HEK293T (cell line): Measurements from ENCODE around the gene NOTCH1.

ENCODE experiments used
- CTCF ChIA-PET: fragments of 350-600 bp; formaldehyde crosslinking; extraction: SDS; loops from one replicate; lab custom pipeline; 2021; ENCODE audit warnings: antibody characterized with exemption, inconsistent platforms; lab: Yijun Ruan, JAX
- POLR2A ChIA-PET: fragments of 350-600 bp; formaldehyde crosslinking; extraction: SDS; loops from one replicate; lab custom pipeline; 2020; ENCODE audit warnings: antibody characterized with exemption, inconsistent platforms; lab: Yijun Ruan, JAX
- DNase-seq: peaks from one replicate; pipeline ENCODE4 v3.0.0; 2012; ENCODE audit warnings: mixed read lengths; ENCODE audit errors: extremely low spot score
- ARNT ChIP-seq: fragments of 450-650 bp; IDR thresholded peaks from 2 replicates; pipeline ENCODE4 v1.6.1; 2017; ENCODE audit warnings: mild to moderate bottlenecking
- BHLHE40 ChIP-seq: fragments of 450-650 bp; IDR thresholded peaks from 2 replicates; pipeline ENCODE4 v1.6.1; 2016; ENCODE audit warnings: mild to moderate bottlenecking, moderate library complexity, borderline replicate concordance
- CTBP1 ChIP-seq: fragments of 450-650 bp; IDR thresholded peaks from 2 replicates; pipeline ENCODE4 v1.6.1; 2016; ENCODE audit warnings: borderline replicate concordance
- ELF4 ChIP-seq: fragments of 450-650 bp; IDR thresholded peaks from 2 replicates; pipeline ENCODE4 v1.6.1; 2017; ENCODE audit warnings: antibody characterized with exemption
- FOXA1 ChIP-seq: fragments of 450-650 bp; IDR thresholded peaks from 2 replicates; pipeline ENCODE4 v1.6.1; 2016; ENCODE audit warnings: mild to moderate bottlenecking
- FOXK2 ChIP-seq: fragments of 450-650 bp; IDR thresholded peaks from 2 replicates; pipeline ENCODE4 v1.6.1; 2016; ENCODE audit warnings: mild to moderate bottlenecking
- FOXM1 ChIP-seq: fragments of 450-650 bp; IDR thresholded peaks from 2 replicates; pipeline ENCODE4 v1.6.1; 2017; ENCODE audit warnings: mild to moderate bottlenecking, borderline replicate concordance
- HDGF ChIP-seq: fragments of 450-650 bp; IDR thresholded peaks from 2 replicates; pipeline ENCODE4 v1.6.1; 2017; ENCODE audit warnings: antibody characterized with exemption, borderline replicate concordance
- L3MBTL2 ChIP-seq: fragments of 450-650 bp; conservative IDR thresholded peaks from 2 replicates; pipeline ENCODE4 v1.6.1; 2016; ENCODE audit warnings: mild to moderate bottlenecking
- LEF1 ChIP-seq: fragments of 450-650 bp; IDR thresholded peaks from 2 replicates; pipeline ENCODE4 v1.6.1; 2017; ENCODE audit warnings: mild to moderate bottlenecking, borderline replicate concordance
- NFRKB ChIP-seq: fragments of 450-650 bp; IDR thresholded peaks from 2 replicates; pipeline ENCODE4 v1.6.1; 2016; ENCODE audit warnings: mild to moderate bottlenecking, moderate library complexity
- PKNOX1 ChIP-seq: fragments of 450-650 bp; IDR thresholded peaks from 2 replicates; pipeline ENCODE4 v1.6.1; 2016
- SP1 ChIP-seq: fragments of 450-650 bp; IDR thresholded peaks from 2 replicates; pipeline ENCODE4 v1.6.1; 2017
- SUZ12 ChIP-seq: fragments of 450-650 bp; IDR thresholded peaks from 2 replicates; pipeline ENCODE4 v1.6.1; 2016; ENCODE audit warnings: mild to moderate bottlenecking
- TARDBP ChIP-seq: fragments of 450-650 bp; IDR thresholded peaks from 2 replicates; pipeline ENCODE4 v1.6.1; 2016
- ZNF384 ChIP-seq: fragments of 450-650 bp; IDR thresholded peaks from 2 replicates; pipeline ENCODE4 v1.6.1; 2016

NOTCH1 gene

DNA sequence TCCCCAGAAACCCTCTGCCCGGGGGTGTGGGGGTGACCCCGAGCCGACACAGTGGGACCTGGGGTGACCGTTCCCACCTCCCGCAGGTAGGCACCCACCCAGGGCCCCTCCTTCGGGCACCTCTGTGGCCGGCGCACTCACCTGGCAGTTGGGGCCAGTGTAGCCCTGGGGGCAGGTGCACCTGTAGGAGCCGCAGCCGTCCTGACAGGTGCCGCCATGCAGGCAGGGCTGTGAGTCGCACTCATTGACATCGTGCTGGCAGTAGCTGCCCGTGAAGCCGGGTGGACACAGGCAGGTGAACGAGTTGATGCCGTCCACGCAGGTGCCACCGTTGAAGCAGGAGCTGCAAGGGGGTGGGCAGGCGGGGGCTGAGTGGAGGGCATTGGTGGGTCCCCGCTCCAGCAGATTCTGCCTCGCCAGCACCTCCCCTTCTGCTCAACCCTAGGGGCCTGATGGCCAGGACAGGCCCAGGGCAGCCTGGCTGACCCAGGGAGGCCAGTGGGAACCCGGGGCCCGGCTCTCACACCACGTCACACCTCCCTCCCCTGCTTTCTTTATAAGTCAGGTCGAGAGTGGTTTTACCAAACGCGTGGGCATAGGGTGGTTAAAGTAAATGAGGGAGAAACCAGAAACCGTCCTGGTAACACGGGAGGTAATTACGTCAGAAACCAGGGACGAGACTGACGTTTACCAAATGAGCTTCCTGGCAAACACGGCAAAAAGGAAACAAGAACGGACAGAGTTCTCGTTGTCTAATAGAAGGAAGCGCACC is 36.9 kb downstream of the NOTCH1 start:
- DNase-seq, result no peak
- CTCF ChIA-PET, result no interaction called here

DNA sequence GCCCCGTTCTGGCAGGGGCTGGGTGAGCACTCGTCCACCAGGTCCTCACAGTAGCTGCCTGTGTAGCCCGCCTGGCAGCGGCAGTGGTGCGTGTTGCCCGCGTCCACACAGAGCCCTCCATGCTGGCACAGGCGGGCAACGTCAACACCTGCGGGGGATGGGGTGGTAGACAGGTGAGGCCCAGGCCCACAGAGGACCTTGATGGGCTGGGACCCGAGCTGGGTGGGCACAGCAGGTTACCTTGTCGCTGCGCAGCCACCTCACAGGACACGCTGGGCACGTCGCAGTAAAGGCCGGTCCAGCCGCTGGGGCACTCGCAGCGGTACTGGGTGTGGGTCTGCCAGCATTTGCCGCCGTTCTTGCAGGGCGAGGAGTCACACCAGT is 37.9 kb downstream of the NOTCH1 start:
- no peak for TF ChIP-seq CTBP1
- TF ChIP-seq BHLHE40, result no peak
- no peak for TF ChIP-seq ARNT
- TF ChIP-seq FOXK2, result no peak
- no peak for TF ChIP-seq SP1
- TF ChIP-seq SUZ12, result no peak
- no peak for TF ChIP-seq FOXA1
- TF ChIP-seq PKNOX1, result no peak
- TF ChIP-seq L3MBTL2, result no peak
- no peak for TF ChIP-seq ZNF384
- no peak for TF ChIP-seq LEF1
- no peak for TF ChIP-seq FOXM1
- TF ChIP-seq ELF4, result no peak
- no peak for TF ChIP-seq NFRKB
- CTCF ChIA-PET, result no interaction called here
- POLR2A ChIA-PET, result no interaction called here

More for the DNA sequence above, 36.9 kb downstream of the NOTCH1 start:
- POLR2A ChIA-PET, result no interaction called here
- no peak for TF ChIP-seq CTBP1
- TF ChIP-seq BHLHE40, result no peak
- TF ChIP-seq HDGF, result no peak
- TF ChIP-seq TARDBP, result no peak
- no peak for TF ChIP-seq ZNF384
- TF ChIP-seq ELF4, result no peak
- TF ChIP-seq SP1, result no peak
- TF ChIP-seq LEF1, result no peak
- no peak for TF ChIP-seq FOXK2
- TF ChIP-seq SUZ12, result no peak
- no peak for TF ChIP-seq L3MBTL2
- TF ChIP-seq ARNT, result no peak
- no peak for TF ChIP-seq NFRKB
- no peak for TF ChIP-seq FOXM1
- TF ChIP-seq PKNOX1, result no peak
- no peak for TF ChIP-seq FOXA1

GRCh38 chr9:136507221-136507991 is 38.4 kb downstream of the NOTCH1 start:
- DNase-seq, result no peak
- ChIA-PET POLR2A (no interaction called here), CTCF (no interaction called here)
- TF ChIP-seq L3MBTL2 (no peak), SUZ12 (no peak), SP1 (no peak), FOXA1 (no peak), FOXK2 (no peak), ZNF384 (no peak)

More for the DNA sequence above, 37.9 kb downstream of the NOTCH1 start:
- DNase-seq, result no peak

GRCh38 chr9:136506425-136506824 is 39.4 kb downstream of the NOTCH1 start:
- POLR2A ChIA-PET, result no interaction called here
- no peak for TF ChIP-seq FOXA1
- no peak for TF ChIP-seq ELF4
- TF ChIP-seq NFRKB, result no peak
- no peak for TF ChIP-seq LEF1
- no peak for TF ChIP-seq FOXM1
- no peak for TF ChIP-seq TARDBP
- TF ChIP-seq ARNT, result no peak
- TF ChIP-seq SP1, result no peak
- TF ChIP-seq HDGF, result no peak
- no peak for TF ChIP-seq ZNF384
- no peak for TF ChIP-seq L3MBTL2
- TF ChIP-seq SUZ12, result no peak
- TF ChIP-seq PKNOX1, result no peak
- CTCF ChIA-PET, result no interaction called here
- DNase-seq, result no peak

GRCh38 chr9:136505406-136506403 is 40.1 kb downstream of the NOTCH1 start:
- CTCF ChIA-PET, result no interaction called here
- no peak for TF ChIP-seq CTBP1
- TF ChIP-seq FOXK2, result no peak
- TF ChIP-seq SP1, result no peak
- TF ChIP-seq TARDBP, result no peak
- TF ChIP-seq FOXA1, result no peak
- TF ChIP-seq LEF1, result no peak
- TF ChIP-seq ARNT, result no peak
- DNase-seq, result no peak
- POLR2A ChIA-PET, result no interaction called here
